GM23338 (cell line): ENCODE measurements around the gene SPEF1. TPM values are rescaled to one million over a fixed set of nuclear protein-coding genes. Genes with fewer than 3 reads are reported as not detected.

Experiments used
- ATAC-seq: fragments of 200-7000 bp; cut with Tn5 transposase; 3 replicates; pipeline ENCODE4 v1.9.1; 2020
- DNase-seq: peaks from one replicate; pipeline ENCODE4 v3.0.0-alpha.2; 2015; ENCODE audit warnings: low spot score
- H2AFZ ChIP-seq: fragments of 200-600 bp; sonication (generic); 2 replicates; pipeline ENCODE4 v1.8.0; 2016; ENCODE audit warnings: antibody characterized with exemption, mild to moderate bottlenecking, moderate library complexity
- H3F3A ChIP-seq: fragments of 200-600 bp; sonication (generic); replicated peaks from 2 replicates; pipeline ENCODE4 v1.8.0; 2017; ENCODE audit warnings: antibody characterized with exemption, mixed run types, low read depth
- H3K27ac ChIP-seq: fragments of 200-600 bp; sonication (generic); 2 replicates; pipeline ENCODE4 v1.6.1; 2016; ENCODE audit warnings: low read depth
- H3K27me3 ChIP-seq: fragments of 200-600 bp; sonication (generic); 2 replicates; pipeline ENCODE4 v1.8.0; 2016; ENCODE audit warnings: mild to moderate bottlenecking, mixed run types, moderate library complexity; ENCODE audit not compliant: insufficient read depth
- H3K36me3 ChIP-seq: fragments of 200-600 bp; sonication (generic); 2 replicates; pipeline ENCODE4 v1.8.0; 2016; ENCODE audit warnings: mild to moderate bottlenecking; ENCODE audit not compliant: insufficient read depth
- H3K4me1 ChIP-seq: fragments of 200-600 bp; sonication (generic); 2 replicates; pipeline ENCODE4 v1.8.0; 2016; ENCODE audit warnings: mild to moderate bottlenecking, moderate library complexity; ENCODE audit not compliant: insufficient read depth
- H3K4me2 ChIP-seq: fragments of 200-600 bp; sonication (generic); 2 replicates; pipeline ENCODE4 v1.7.1; 2017; ENCODE audit warnings: mixed run types
- H3K4me3 ChIP-seq: fragments of 200-600 bp; sonication (generic); 2 replicates; pipeline ENCODE4 v1.6.1; 2016; ENCODE audit warnings: mixed run types
- H3K79me2 ChIP-seq: fragments of 200-600 bp; sonication (generic); replicated peaks from 2 replicates; pipeline ENCODE4 v1.8.0; 2017; ENCODE audit warnings: mild to moderate bottlenecking; ENCODE audit not compliant: insufficient read depth
- H3K9me2 ChIP-seq: fragments of 200-600 bp; sonication (generic); 2 replicates; pipeline ENCODE4 v1.8.0; 2017; ENCODE audit not compliant: insufficient read depth
- H4K20me1 ChIP-seq: fragments of 200-600 bp; sonication (generic); replicated peaks from 2 replicates; pipeline ENCODE4 v1.8.0; 2017; ENCODE audit warnings: mild to moderate bottlenecking; ENCODE audit not compliant: insufficient read depth
- H3K27ac Mint-ChIP-seq: 2 replicates; pipeline ENCODE4 v1.8.0; 2020; ENCODE audit warnings: inconsistent platforms, mild to moderate bottlenecking, moderate library complexity, mixed read lengths
- H3K27me3 Mint-ChIP-seq: 3 replicates; pipeline ENCODE4 v1.8.0; 2022; ENCODE audit warnings: low read depth, mild to moderate bottlenecking, moderate library complexity, mixed read lengths, inconsistent platforms; ENCODE audit not compliant: insufficient read depth, poor library complexity
- H3K36me3 Mint-ChIP-seq: 3 replicates; pipeline ENCODE4 v1.8.0; 2021; ENCODE audit warnings: low read depth, mild to moderate bottlenecking, inconsistent platforms, moderate library complexity, mixed read lengths
- H3K4me1 Mint-ChIP-seq: 3 replicates; pipeline ENCODE4 v1.8.0; 2020; ENCODE audit warnings: mild to moderate bottlenecking, inconsistent platforms, mixed read lengths
- H3K4me3 Mint-ChIP-seq: 3 replicates; pipeline ENCODE4 v1.8.0; 2021; ENCODE audit warnings: moderate library complexity, mild to moderate bottlenecking, inconsistent platforms, mixed read lengths
- H3K9me3 Mint-ChIP-seq: 3 replicates; pipeline ENCODE4 v1.8.0; 2020; ENCODE audit warnings: moderate library complexity, mild to moderate bottlenecking, inconsistent platforms, mixed read lengths
- CREB1 ChIP-seq: fragments of 250-450 bp; sonication (Bioruptor Pico); IDR thresholded peaks from 2 replicates; pipeline ENCODE4 v1.5.0; 2020; ENCODE audit warnings: low read depth, mild to moderate bottlenecking, moderate library complexity
- EZH2phosphoT487 ChIP-seq: fragments of 200-600 bp; sonication (generic); IDR thresholded peaks from one replicate; pipeline ENCODE4 v1.8.1; 2018; ENCODE audit warnings: antibody characterized with exemption; ENCODE audit not compliant: unreplicated experiment
- POLR2AphosphoS5 ChIP-seq: IDR thresholded peaks from 2 replicates; pipeline ENCODE4 v1.6.1; 2016; ENCODE audit warnings: antibody characterized with exemption, low read depth
- ZNF114 ChIP-seq: fragments of 250-450 bp; sonication (Bioruptor Pico); IDR thresholded peaks from 2 replicates; pipeline ENCODE4 v1.5.0; 2020; ENCODE audit warnings: mild to moderate bottlenecking, moderate library complexity
- polyA plus RNA-seq: library from polyadenylated mRNA; unstranded; fragments of >200 nt; fragmentation: Nextera tagmentation; extraction: Ambion mirVana; gene quantifications from 2 replicates; pipeline ENCODE4 v1.2.1, GENCODE V29; 2016
- total RNA-seq: library from RNA; depleted of rRNA; stranded (reverse); fragments of >200 nt; shearing (Covaris generic); gene quantifications from 2 replicates; pipeline ENCODE4 v1.2.3, GENCODE V29; 2014
- TF ChIP-seq, protein P1 (sequence below): IDR thresholded peaks from one replicate; pipeline ENCODE4 v1.6.1; 2018; ENCODE audit warnings: antibody characterized with exemption; ENCODE audit not compliant: unreplicated experiment
- TF ChIP-seq, protein P2 (sequence below): fragments of 250-450 bp; sonication (Bioruptor Pico); IDR thresholded peaks from 2 replicates; pipeline ENCODE4 v1.5.0; 2020; ENCODE audit warnings: mild to moderate bottlenecking, moderate library complexity

Gene SPEF1
- total and polyA plus RNA-seq, 2 experiments from 2014 or later, result 0.68 to 0.69 TPM

DNA sequence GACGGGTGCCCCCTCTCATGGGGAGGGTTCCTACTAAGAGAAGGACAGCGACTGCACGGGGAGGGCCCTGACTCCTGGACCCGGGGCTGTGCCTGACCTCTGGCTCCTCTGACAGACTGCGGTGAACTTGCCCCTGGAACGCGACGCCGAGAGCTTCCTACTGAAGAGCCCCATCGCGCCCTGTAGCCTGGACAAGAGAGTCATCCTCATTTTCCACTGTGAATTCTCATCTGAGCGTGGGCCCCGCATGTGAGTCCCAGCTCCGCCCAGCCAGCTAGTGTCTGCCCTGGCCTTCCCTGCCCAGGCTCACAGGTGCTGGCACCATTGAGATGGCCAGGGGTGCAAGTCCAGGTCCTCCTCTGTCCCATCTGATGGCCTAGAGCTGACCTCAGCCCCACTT lies 22.0 kb upstream of the SPEF1 start:
- Histone ChIP-seq H3K4me1 (peaks cover 40% of the 10 kb centered on the region), H3K79me2 (no peaks in the 10 kb centered on the region), H2AFZ (no peak overlapping the region), H3K27me3 (no peaks in the 10 kb centered on the region), H3K4me2 (no peak overlapping the region), H4K20me1 (no peaks in the 10 kb centered on the region; the same call in 1 of the 2 replicates), H3F3A (peaks cover 14% of the 10 kb centered on the region), H3K36me3 (no peaks in the 10 kb centered on the region), H3K27ac (no peak overlapping the region), H3K9me2 (no peaks in the 10 kb centered on the region), H3K4me3 (no peak overlapping the region)
- TF ChIP-seq EZH2phosphoT487 (no peak), POLR2AphosphoS5 (no peak), CREB1 (CRISPR knock-in tag) (no peak)
- TF ChIP-seq, protein P1, sequence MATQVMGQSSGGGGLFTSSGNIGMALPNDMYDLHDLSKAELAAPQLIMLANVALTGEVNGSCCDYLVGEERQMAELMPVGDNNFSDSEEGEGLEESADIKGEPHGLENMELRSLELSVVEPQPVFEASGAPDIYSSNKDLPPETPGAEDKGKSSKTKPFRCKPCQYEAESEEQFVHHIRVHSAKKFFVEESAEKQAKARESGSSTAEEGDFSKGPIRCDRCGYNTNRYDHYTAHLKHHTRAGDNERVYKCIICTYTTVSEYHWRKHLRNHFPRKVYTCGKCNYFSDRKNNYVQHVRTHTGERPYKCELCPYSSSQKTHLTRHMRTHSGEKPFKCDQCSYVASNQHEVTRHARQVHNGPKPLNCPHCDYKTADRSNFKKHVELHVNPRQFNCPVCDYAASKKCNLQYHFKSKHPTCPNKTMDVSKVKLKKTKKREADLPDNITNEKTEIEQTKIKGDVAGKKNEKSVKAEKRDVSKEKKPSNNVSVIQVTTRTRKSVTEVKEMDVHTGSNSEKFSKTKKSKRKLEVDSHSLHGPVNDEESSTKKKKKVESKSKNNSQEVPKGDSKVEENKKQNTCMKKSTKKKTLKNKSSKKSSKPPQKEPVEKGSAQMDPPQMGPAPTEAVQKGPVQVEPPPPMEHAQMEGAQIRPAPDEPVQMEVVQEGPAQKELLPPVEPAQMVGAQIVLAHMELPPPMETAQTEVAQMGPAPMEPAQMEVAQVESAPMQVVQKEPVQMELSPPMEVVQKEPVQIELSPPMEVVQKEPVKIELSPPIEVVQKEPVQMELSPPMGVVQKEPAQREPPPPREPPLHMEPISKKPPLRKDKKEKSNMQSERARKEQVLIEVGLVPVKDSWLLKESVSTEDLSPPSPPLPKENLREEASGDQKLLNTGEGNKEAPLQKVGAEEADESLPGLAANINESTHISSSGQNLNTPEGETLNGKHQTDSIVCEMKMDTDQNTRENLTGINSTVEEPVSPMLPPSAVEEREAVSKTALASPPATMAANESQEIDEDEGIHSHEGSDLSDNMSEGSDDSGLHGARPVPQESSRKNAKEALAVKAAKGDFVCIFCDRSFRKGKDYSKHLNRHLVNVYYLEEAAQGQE, result no peak
- Mint-ChIP-seq H3K9me3 (no peaks in the 10 kb centered on the region; the same call in 2 of the 3 replicates), H3K27ac (no peak overlapping the region), H3K36me3 (peaks cover 57% of the 10 kb centered on the region), H3K4me3 (no peak overlapping the region), H3K27me3 (peaks cover 24% of the 10 kb centered on the region), H3K4me1 (peaks cover 54% of the 10 kb centered on the region)
- DNase-seq (no peak), ATAC-seq (no peak)

DNA sequence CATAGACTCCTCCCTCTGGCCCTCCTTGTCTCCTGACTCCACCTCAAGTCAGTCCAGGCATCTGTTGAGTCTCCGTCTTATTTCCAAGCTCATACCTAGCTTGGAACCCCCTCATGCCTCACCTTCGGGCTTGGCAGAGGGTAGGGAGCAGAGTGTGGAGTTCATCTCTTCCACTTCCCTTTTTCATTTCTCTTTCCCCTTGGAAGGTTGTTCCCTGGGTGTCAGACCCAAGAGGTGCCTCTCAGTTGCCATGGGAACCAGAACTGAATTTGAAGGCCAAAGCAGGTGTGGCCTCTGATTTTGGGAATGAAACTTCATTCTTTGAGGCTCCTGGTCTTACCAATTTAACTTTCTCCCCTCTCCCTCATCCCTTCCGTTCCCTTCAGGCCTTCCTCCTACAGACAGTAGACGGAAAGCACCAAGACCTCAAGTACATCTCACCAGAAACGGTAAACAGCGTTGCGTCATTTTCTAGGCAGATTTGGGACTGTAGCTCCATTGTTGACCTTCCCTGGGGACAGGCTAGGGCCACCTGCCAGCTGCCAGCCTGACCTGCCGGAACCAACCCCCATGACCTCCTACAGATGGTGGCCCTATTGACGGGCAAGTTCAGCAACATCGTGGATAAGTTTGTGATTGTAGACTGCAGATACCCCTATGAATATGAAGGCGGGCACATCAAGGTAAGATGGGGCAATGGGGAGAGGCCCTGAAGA lies 21.4 kb upstream of the SPEF1 start:
- H3K4me1 Mint-ChIP-seq, result peaks cover 54% of the 10 kb centered on the region
- TF ChIP-seq POLR2AphosphoS5 (no peak), ZNF114 (no peak), CREB1 (CRISPR knock-in tag) (no peak)
- TF ChIP-seq, protein P2, sequence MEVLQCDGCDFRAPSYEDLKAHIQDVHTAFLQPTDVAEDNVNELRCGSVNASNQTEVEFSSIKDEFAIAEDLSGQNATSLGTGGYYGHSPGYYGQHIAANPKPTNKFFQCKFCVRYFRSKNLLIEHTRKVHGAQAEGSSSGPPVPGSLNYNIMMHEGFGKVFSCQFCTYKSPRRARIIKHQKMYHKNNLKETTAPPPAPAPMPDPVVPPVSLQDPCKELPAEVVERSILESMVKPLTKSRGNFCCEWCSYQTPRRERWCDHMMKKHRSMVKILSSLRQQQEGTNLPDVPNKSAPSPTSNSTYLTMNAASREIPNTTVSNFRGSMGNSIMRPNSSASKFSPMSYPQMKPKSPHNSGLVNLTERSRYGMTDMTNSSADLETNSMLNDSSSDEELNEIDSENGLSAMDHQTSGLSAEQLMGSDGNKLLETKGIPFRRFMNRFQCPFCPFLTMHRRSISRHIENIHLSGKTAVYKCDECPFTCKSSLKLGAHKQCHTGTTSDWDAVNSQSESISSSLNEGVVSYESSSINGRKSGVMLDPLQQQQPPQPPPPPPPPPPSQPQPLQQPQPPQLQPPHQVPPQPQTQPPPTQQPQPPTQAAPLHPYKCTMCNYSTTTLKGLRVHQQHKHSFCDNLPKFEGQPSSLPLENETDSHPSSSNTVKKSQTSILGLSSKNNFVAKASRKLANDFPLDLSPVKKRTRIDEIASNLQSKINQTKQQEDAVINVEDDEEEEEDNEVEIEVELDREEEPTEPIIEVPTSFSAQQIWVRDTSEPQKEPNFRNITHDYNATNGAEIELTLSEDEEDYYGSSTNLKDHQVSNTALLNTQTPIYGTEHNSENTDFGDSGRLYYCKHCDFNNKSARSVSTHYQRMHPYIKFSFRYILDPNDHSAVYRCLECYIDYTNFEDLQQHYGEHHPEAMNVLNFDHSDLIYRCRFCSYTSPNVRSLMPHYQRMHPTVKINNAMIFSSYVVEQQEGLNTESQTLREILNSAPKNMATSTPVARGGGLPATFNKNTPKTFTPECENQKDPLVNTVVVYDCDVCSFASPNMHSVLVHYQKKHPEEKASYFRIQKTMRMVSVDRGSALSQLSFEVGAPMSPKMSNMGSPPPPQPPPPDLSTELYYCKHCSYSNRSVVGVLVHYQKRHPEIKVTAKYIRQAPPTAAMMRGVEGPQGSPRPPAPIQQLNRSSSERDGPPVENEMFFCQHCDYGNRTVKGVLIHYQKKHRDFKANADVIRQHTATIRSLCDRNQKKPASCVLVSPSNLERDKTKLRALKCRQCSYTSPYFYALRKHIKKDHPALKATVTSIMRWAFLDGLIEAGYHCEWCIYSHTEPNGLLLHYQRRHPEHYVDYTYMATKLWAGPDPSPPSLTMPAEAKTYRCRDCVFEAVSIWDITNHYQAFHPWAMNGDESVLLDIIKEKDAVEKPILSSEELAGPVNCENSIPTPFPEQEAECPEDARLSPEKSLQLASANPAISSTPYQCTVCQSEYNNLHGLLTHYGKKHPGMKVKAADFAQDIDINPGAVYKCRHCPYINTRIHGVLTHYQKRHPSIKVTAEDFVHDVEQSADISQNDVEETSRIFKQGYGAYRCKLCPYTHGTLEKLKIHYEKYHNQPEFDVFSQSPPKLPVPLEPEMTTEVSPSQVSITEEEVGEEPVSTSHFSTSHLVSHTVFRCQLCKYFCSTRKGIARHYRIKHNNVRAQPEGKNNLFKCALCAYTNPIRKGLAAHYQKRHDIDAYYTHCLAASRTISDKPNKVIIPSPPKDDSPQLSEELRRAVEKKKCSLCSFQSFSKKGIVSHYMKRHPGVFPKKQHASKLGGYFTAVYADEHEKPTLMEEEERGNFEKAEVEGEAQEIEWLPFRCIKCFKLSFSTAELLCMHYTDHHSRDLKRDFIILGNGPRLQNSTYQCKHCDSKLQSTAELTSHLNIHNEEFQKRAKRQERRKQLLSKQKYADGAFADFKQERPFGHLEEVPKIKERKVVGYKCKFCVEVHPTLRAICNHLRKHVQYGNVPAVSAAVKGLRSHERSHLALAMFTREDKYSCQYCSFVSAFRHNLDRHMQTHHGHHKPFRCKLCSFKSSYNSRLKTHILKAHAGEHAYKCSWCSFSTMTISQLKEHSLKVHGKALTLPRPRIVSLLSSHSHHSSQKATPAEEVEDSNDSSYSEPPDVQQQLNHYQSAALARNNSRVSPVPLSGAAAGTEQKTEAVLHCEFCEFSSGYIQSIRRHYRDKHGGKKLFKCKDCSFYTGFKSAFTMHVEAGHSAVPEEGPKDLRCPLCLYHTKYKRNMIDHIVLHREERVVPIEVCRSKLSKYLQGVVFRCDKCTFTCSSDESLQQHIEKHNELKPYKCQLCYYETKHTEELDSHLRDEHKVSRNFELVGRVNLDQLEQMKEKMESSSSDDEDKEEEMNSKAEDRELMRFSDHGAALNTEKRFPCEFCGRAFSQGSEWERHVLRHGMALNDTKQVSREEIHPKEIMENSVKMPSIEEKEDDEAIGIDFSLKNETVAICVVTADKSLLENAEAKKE, result no peak
- TF ChIP-seq, protein P1, result no peak

More for the DNA sequence above, 21.4 kb upstream of the SPEF1 start:
- Mint-ChIP-seq H3K27ac (no peak overlapping the region), H3K4me3 (no peak overlapping the region; the same call in 2 of the 3 replicates), H3K27me3 (peaks cover 28% of the 10 kb centered on the region), H3K36me3 (peaks cover 57% of the 10 kb centered on the region), H3K9me3 (no peaks in the 10 kb centered on the region; the same call in 2 of the 3 replicates)
- H2AFZ ChIP-seq, result no peak overlapping the region
- no peak for DNase-seq
- H3K4me2 ChIP-seq, result no peak overlapping the region
- H3K36me3 ChIP-seq, result no peaks in the 10 kb centered on the region
- ATAC-seq, result no peak
- no peaks in the 10 kb centered on the region for H3K27me3 ChIP-seq
- H3K4me3 ChIP-seq, result no peak overlapping the region
- peaks cover 41% of the 10 kb centered on the region for H3K4me1 ChIP-seq
- no peaks in the 10 kb centered on the region for H3K79me2 ChIP-seq
- H3K27ac ChIP-seq, result no peak overlapping the region
- no peaks in the 10 kb centered on the region; the same call in 1 of the 2 replicates for H4K20me1 ChIP-seq
- H3K9me2 ChIP-seq, result no peaks in the 10 kb centered on the region
- peaks cover 14% of the 10 kb centered on the region for H3F3A ChIP-seq
